CD4-positive, alpha-beta T cell treated with Interleukin-6 at 100 ng/mL for 8 hours (primary cell): Measurements from ENCODE around the gene KICS2.

Experiments used
- DNase-seq: peaks from one replicate; pipeline ENCODE4 v3.0.0-alpha.2; 2020; ENCODE audit warnings: mixed read lengths, low spot score

KICS2 gene

DNA sequence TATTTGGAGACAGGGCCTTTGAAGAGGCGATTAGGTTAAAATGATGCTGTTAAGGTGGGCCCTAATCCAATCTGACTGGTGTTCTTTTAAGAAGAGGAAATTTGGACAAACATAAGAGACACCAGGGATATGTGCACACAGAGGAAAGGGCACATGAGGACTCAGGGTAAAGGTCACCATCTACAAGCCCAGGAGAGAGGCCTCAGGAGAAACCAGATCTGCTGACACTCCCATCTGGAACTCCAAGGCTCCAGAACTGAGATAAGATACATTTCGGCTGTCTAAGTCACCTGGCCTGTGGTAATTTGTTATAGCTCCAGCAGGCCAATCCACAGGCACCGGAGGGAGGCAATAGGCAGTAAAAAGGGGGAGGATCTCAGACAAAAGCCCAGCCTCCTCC lies 48.6 kb downstream of the KICS2 start:
- DNase-seq: no peak
